ENCODE results near the gene E2F7. TPM values are rescaled to one million over a fixed set of nuclear protein-coding genes. Genes with fewer than 3 reads are reported as not detected.

The E2F7 gene
- total and polyA plus RNA-seq, 2 experiments from 2014 or later = 31.8 to 40.3 TPM

Other genes starting within 250 kb of the E2F7 start
- 166 and 208 TPM in 2 replicates for gene CSRP2, start 186.6 kb downstream of the E2F7 start, total RNA-seq (2014; rRNA removed; shearing (Covaris generic))
- gene CSRP2, start 186.6 kb downstream of the E2F7 start, polyA plus RNA-seq (2016; fragmentation: Nextera tagmentation; extraction: Ambion mirVana) = 286 and 315 TPM in 2 replicates

Measured in GM23338 (cell line).